HPDE6-E6E7 (cell line): Measurements from ENCODE around the gene LRRC43.
"Not testable (repeated sequence)": the region's sequence is repeated elsewhere in the genome, so short reads cannot be mapped to it uniquely, and the experiment has no call there.

Experiments
- DNase-seq: peaks from one replicate; pipeline ENCODE4 v3.0.0; 2011; ENCODE audit warnings: missing footprints; ENCODE audit errors: extremely low spot score

Gene LRRC43

GRCh38 chr12:122194804-122195203 is 11.9 kb downstream of the LRRC43 start:
- no peak for DNase-seq

GRCh38 chr12:122195405-122195804 is 12.5 kb downstream of the LRRC43 start:
- DNase-seq, result no peak

- no peak for DNase-seq
Observed at GRCh38 chr12:122197612-122197966, 14.7 kb downstream of the LRRC43 start.

- DNase-seq, result no peak
Observed at GRCh38 chr12:122199484-122200355, 16.8 kb downstream of the LRRC43 start.

GRCh38 chr12:122200541-122201175 is 17.7 kb downstream of the LRRC43 start:
- DNase-seq, result no peak

GRCh38 chr12:122201381-122201780 is 18.5 kb downstream of the LRRC43 start:
- no peak for DNase-seq

GRCh38 chr12:122202017-122202416 is 19.1 kb downstream of the LRRC43 start:
- no peak for DNase-seq

GRCh38 chr12:122202811-122203210 is 19.9 kb downstream of the LRRC43 start:
- DNase-seq, result not testable (repeated sequence)

GRCh38 chr12:122203301-122204166 is 20.6 kb downstream of the LRRC43 start, which contains the start of gene B3GNT4:
TSS of gene B3GNT4 (plus strand) at chr12:122203709. CDS start at chr12:122204619, 910 bp downstream.
- DNase-seq, result peak; percentile 84

GRCh38 chr12:122204167-122205052 is 21.5 kb downstream of the LRRC43 start:
- no peak for DNase-seq

GRCh38 chr12:122205053-122205925 is 22.4 kb downstream of the LRRC43 start:
- no peak for DNase-seq

- no peak for DNase-seq
Observed at GRCh38 chr12:122206111-122206881, 23.4 kb downstream of the LRRC43 start.

- DNase-seq, result no peak
Observed at GRCh38 chr12:122206976-122207375, 24.1 kb downstream of the LRRC43 start.

- DNase-seq, result no peak
Observed at GRCh38 chr12:122207391-122207790, 24.5 kb downstream of the LRRC43 start.

GRCh38 chr12:122208073-122208820 is 25.3 kb downstream of the LRRC43 start:
- DNase-seq, result no peak

GRCh38 chr12:122215771-122216170 is 32.8 kb downstream of the LRRC43 start:
- no peak for DNase-seq

- DNase-seq, result no peak
Observed at GRCh38 chr12:122216445-122216844, 33.5 kb downstream of the LRRC43 start.

- peak; percentile 97 for DNase-seq
Observed at GRCh38 chr12:122225683-122226365, 42.9 kb downstream of the LRRC43 start, which contains the start of gene DIABLO. TSS of gene DIABLO (minus strand) at chr12:122226052. CDS start at chr12:122226014, 38 bp downstream.
